KMS-11 (cell line): ENCODE results near the gene ZKSCAN7.

Experiments used
- H2AFZ ChIP-seq: fragments of 200-600 bp; sonication (generic); 2 replicates; pipeline ENCODE4 v1.6.1; 2016; ENCODE audit warnings: antibody characterized with exemption, mixed run types, low read depth
- H3K27ac ChIP-seq: fragments of 200-600 bp; sonication (generic); 2 replicates; pipeline ENCODE4 v1.6.1; 2016; ENCODE audit warnings: mild to moderate bottlenecking, mixed run types
- H3K27me3 ChIP-seq: fragments of 200-600 bp; sonication (generic); 2 replicates; pipeline ENCODE4 v1.6.1; 2017; ENCODE audit warnings: mild to moderate bottlenecking, low read depth, mixed run types, moderate library complexity; ENCODE audit not compliant: insufficient read depth
- H3K36me3 ChIP-seq: fragments of 200-600 bp; sonication (generic); 2 replicates; pipeline ENCODE4 v1.6.1; 2017; ENCODE audit warnings: mild to moderate bottlenecking, mixed run types; ENCODE audit not compliant: insufficient read depth
- H3K4me1 ChIP-seq: fragments of 200-600 bp; sonication (generic); 2 replicates; pipeline ENCODE4 v1.6.1; 2016; ENCODE audit warnings: mild to moderate bottlenecking, low read depth, mixed run types; ENCODE audit not compliant: poor library complexity, severe bottlenecking
- H3K4me2 ChIP-seq: fragments of 200-600 bp; sonication (generic); 2 replicates; pipeline ENCODE4 v1.7.0; 2016; ENCODE audit warnings: mild to moderate bottlenecking, mixed run types
- H3K4me3 ChIP-seq: fragments of 200-600 bp; sonication (generic); IDR thresholded peaks from 2 replicates; pipeline ENCODE4 v1.6.1; 2017; ENCODE audit warnings: low read depth, low read length, mixed read lengths; ENCODE audit not compliant: insufficient read depth
- H3K79me2 ChIP-seq: fragments of 200-600 bp; sonication (generic); 2 replicates; pipeline ENCODE4 v1.6.1; 2016; ENCODE audit warnings: low read depth, mixed run types; ENCODE audit not compliant: insufficient read depth
- H3K9ac ChIP-seq: fragments of 200-600 bp; sonication (generic); 2 replicates; pipeline ENCODE4 v1.6.1; 2016; ENCODE audit warnings: mild to moderate bottlenecking, mixed run types
- H4K20me1 ChIP-seq: fragments of 200-600 bp; sonication (generic); 2 replicates; pipeline ENCODE4 v1.6.1; 2016; ENCODE audit warnings: mild to moderate bottlenecking, mixed run types; ENCODE audit not compliant: insufficient read depth
- TF ChIP-seq, protein P1 (sequence below): fragments of 200-600 bp; sonication (generic); conservative IDR thresholded peaks from 2 replicates; pipeline ENCODE4 v1.6.1; 2017; ENCODE audit warnings: low read depth, mild to moderate bottlenecking, antibody characterized with exemption, low read length, moderate library complexity, mixed read lengths

The ZKSCAN7 gene

DNA sequence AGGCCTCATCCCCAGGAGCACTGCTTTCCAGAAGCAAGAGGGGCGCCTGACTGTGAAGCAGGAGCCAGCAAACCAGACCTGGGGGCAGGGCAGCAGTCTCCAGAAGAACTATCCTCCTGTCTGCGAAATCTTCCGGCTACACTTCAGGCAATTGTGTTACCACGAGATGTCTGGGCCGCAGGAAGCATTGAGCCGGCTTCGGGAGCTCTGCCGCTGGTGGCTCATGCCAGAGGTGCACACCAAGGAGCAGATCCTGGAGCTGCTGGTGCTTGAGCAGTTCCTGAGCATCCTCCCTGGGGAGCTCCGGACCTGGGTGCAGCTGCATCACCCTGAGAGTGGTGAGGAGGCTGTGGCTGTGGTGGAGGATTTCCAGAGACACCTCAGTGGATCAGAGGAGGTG, 2.1 kb downstream of the ZKSCAN7 start:
- H4K20me1 ChIP-seq = no peaks in the 10 kb centered on the region
- no peaks in the 10 kb centered on the region for H3K4me1 ChIP-seq
- H3K4me3 ChIP-seq = no peak overlapping the region
- no peak overlapping the region for H3K4me2 ChIP-seq
- H2AFZ ChIP-seq = no peak overlapping the region
- H3K27ac ChIP-seq = no peak overlapping the region
- no peaks in the 10 kb centered on the region for H3K79me2 ChIP-seq
- no peaks in the 10 kb centered on the region for H3K27me3 ChIP-seq
- no peaks in the 10 kb centered on the region for H3K36me3 ChIP-seq
- TF ChIP-seq, protein P1, sequence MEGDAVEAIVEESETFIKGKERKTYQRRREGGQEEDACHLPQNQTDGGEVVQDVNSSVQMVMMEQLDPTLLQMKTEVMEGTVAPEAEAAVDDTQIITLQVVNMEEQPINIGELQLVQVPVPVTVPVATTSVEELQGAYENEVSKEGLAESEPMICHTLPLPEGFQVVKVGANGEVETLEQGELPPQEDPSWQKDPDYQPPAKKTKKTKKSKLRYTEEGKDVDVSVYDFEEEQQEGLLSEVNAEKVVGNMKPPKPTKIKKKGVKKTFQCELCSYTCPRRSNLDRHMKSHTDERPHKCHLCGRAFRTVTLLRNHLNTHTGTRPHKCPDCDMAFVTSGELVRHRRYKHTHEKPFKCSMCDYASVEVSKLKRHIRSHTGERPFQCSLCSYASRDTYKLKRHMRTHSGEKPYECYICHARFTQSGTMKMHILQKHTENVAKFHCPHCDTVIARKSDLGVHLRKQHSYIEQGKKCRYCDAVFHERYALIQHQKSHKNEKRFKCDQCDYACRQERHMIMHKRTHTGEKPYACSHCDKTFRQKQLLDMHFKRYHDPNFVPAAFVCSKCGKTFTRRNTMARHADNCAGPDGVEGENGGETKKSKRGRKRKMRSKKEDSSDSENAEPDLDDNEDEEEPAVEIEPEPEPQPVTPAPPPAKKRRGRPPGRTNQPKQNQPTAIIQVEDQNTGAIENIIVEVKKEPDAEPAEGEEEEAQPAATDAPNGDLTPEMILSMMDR = no peak
- no peak overlapping the region for H3K9ac ChIP-seq

GRCh38 chr3:44561076-44561475, 6.1 kb downstream of the ZKSCAN7 start:
- H3K36me3 ChIP-seq = no peaks in the 10 kb centered on the region
- no peaks in the 10 kb centered on the region for H3K27me3 ChIP-seq
- TF ChIP-seq, protein P1 = no peak

GRCh38 chr3:44562147-44562546, 7.2 kb downstream of the ZKSCAN7 start:
- H3K79me2 ChIP-seq = no peaks in the 10 kb centered on the region
- no peaks in the 10 kb centered on the region for H3K4me1 ChIP-seq
- no peak overlapping the region for H3K27ac ChIP-seq
- H3K27me3 ChIP-seq = no peaks in the 10 kb centered on the region
- H2AFZ ChIP-seq = no peak overlapping the region
- H3K9ac ChIP-seq = no peak overlapping the region
- H3K36me3 ChIP-seq = no peaks in the 10 kb centered on the region
- no peaks in the 10 kb centered on the region for H4K20me1 ChIP-seq
- no peak overlapping the region for H3K4me3 ChIP-seq
- TF ChIP-seq, protein P1 = no peak
- H3K4me2 ChIP-seq = no peak overlapping the region

More at GRCh38 chr3:44561076-44561475, 6.1 kb downstream of the ZKSCAN7 start:
- no peak overlapping the region for H3K27ac ChIP-seq
- H3K4me3 ChIP-seq = no peak overlapping the region
- H3K9ac ChIP-seq = no peak overlapping the region
- no peaks in the 10 kb centered on the region for H3K4me1 ChIP-seq
- no peak overlapping the region for H3K4me2 ChIP-seq
- H4K20me1 ChIP-seq = no peaks in the 10 kb centered on the region
- H2AFZ ChIP-seq = no peak overlapping the region
- H3K79me2 ChIP-seq = no peaks in the 10 kb centered on the region

- Histone ChIP-seq H3K36me3 (no peaks in the 10 kb centered on the region), H3K27ac (no peak overlapping the region), H3K9ac (no peak overlapping the region), H3K79me2 (no peaks in the 10 kb centered on the region), H3K4me1 (no peaks in the 10 kb centered on the region), H3K4me2 (no peak overlapping the region), H2AFZ (no peak overlapping the region), H4K20me1 (no peaks in the 10 kb centered on the region), H3K27me3 (no peaks in the 10 kb centered on the region), H3K4me3 (no peak overlapping the region)
- TF ChIP-seq, protein P1 = no peak
Observed at GRCh38 chr3:44568561-44568960, 13.6 kb downstream of the ZKSCAN7 start.
